ENCODE data around the gene FN1.

Gene FN1

GRCh38 chr2:215407061-215407460 lies 28.8 kb downstream of the FN1 start:
- no peak for DNase-seq

- no peak for DNase-seq
These were observed 29.9 kb downstream of the FN1 start for GRCh38 chr2:215405722-215406581.

- no peak for DNase-seq
These were observed 31.4 kb downstream of the FN1 start for GRCh38 chr2:215404348-215405012.

- no peak for DNase-seq
These were observed 32.2 kb downstream of the FN1 start for GRCh38 chr2:215403441-215404347.

- DNase-seq, result no peak
These were observed 33.9 kb downstream of the FN1 start for GRCh38 chr2:215401896-215402379.

GRCh38 chr2:215399067-215399716 lies 36.7 kb downstream of the FN1 start:
- DNase-seq, result no peak

GRCh38 chr2:215397632-215398341 lies 38.1 kb downstream of the FN1 start:
- DNase-seq, result no peak

GRCh38 chr2:215396595-215397313 lies 39.1 kb downstream of the FN1 start:
- DNase-seq, result no peak

GRCh38 chr2:215395687-215396460 lies 40.0 kb downstream of the FN1 start:
- DNase-seq, result no peak

GRCh38 chr2:215394102-215394805 lies 41.6 kb downstream of the FN1 start:
- no peak for DNase-seq

- DNase-seq, result no peak
These were observed 43.1 kb downstream of the FN1 start for GRCh38 chr2:215392687-215393270.

- no peak for DNase-seq
These were observed 43.7 kb downstream of the FN1 start for GRCh38 chr2:215392164-215392563.

- DNase-seq, result no peak
These were observed 44.3 kb downstream of the FN1 start for GRCh38 chr2:215391531-215391930.

GRCh38 chr2:215390550-215390913 lies 45.3 kb downstream of the FN1 start:
- DNase-seq, result no peak

- DNase-seq, result no peak
These were observed 47.7 kb downstream of the FN1 start for GRCh38 chr2:215388002-215388728.

- DNase-seq, result no peak
These were observed 49.3 kb downstream of the FN1 start for GRCh38 chr2:215386566-215386965.

- no peak for DNase-seq
These were observed 51.2 kb downstream of the FN1 start for GRCh38 chr2:215384710-215385109.

- DNase-seq, result no peak
These were observed 52.1 kb downstream of the FN1 start for GRCh38 chr2:215383652-215384279.
